ENCODE data around the gene CDRT4.

DNA sequence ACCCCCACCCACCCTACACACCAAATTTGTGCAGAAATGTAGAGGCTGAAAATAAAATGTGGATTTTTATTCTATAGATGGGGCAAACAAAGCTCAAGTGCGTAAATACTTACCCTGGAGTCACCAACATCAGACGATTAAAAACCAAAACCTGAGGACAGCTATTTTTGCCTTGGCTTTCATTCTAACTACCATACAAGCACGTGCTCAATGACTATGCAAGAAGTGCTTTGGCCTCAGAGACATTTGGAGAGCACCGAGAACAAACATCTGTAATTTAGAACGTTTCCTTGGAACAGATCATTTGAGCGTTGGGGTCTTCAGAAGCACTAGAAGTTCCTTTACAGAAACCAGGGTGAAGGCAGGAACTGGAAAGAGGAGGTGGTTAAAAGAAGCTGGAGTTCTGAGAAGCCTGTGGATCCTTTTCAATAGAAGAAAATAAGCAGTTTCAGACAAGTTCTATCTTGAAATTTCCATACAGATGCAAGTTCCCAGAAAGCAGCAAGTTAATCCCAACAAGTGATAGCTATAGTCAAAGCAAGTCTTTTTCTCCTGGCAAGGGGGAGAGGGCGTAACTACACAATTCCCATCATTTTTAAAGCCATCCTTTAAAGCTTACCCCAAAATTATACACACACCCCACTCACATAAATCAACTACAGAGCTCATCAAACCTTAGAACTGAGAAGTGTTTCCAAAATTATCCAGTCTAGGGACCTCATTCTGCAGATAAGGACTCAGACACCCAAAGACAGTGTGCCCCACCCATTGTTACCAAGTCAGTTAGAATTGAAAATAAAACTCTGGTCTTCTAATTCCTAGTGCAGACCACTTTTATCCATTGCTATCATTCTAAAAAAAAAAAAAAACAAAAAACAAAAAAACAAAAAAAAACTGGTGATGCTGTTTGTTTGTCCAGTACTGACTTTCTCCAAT is 29.6 kb upstream of the CDRT4 start:
- TF ChIP-seq, protein P1, sequence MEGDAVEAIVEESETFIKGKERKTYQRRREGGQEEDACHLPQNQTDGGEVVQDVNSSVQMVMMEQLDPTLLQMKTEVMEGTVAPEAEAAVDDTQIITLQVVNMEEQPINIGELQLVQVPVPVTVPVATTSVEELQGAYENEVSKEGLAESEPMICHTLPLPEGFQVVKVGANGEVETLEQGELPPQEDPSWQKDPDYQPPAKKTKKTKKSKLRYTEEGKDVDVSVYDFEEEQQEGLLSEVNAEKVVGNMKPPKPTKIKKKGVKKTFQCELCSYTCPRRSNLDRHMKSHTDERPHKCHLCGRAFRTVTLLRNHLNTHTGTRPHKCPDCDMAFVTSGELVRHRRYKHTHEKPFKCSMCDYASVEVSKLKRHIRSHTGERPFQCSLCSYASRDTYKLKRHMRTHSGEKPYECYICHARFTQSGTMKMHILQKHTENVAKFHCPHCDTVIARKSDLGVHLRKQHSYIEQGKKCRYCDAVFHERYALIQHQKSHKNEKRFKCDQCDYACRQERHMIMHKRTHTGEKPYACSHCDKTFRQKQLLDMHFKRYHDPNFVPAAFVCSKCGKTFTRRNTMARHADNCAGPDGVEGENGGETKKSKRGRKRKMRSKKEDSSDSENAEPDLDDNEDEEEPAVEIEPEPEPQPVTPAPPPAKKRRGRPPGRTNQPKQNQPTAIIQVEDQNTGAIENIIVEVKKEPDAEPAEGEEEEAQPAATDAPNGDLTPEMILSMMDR (IDR thresholded peaks at IDR 0.05; ENCODE audit: low read depth, low read length, poor library complexity, severe bottlenecking), result no peak
- TF ChIP-seq EZH2phosphoT487 (IDR thresholded peaks at IDR 0.05; ENCODE audit: borderline replicate concordance, low read length), result no peak
